Right atrium auricular region (tissue), 2 donors: ENCODE measurements around the gene IGFBPL1. TPM values are rescaled to one million over a fixed set of nuclear protein-coding genes. Genes with fewer than 3 reads are reported as not detected.

Source experiments
- DNase-seq: peaks from one replicate; pipeline ENCODE4 v3.0.0-alpha.2; 2019; ENCODE audit warnings: low spot score
- H3K27ac ChIP-seq, 2 donors: fragments of 200-600 bp; sonication (generic); 1 replicate in 1 of 2; 2 replicates in 1 of 2; pipeline ENCODE4 v1.5.1; 2016 to 2019
- H3K27me3 ChIP-seq, 2 donors: fragments of 200-600 bp; sonication (generic); one replicate each; pipeline versions ENCODE4 v1.5.1 to v1.6.0; 2017 to 2019
- H3K36me3 ChIP-seq: fragments of 200-600 bp; sonication (generic); one replicate; pipeline ENCODE4 v1.5.1; 2016
- H3K4me1 ChIP-seq, 2 donors: fragments of 200-600 bp; sonication (generic); one replicate each; pipeline versions ENCODE4 v1.5.1 to v1.6.0; 2017 to 2019
- H3K4me3 ChIP-seq, 2 donors: fragments of 200-600 bp; sonication (generic); 1 replicate in 1 of 2; 2 replicates in 1 of 2; pipeline ENCODE4 v1.5.1; 2017 to 2019; ENCODE audit warnings: mild to moderate bottlenecking in 1 of 2, moderate library complexity in 1 of 2
- H3K9me3 ChIP-seq, 2 donors: fragments of 200-600 bp; sonication (generic); one replicate each; pipeline ENCODE4 v1.5.1; 2019
- total RNA-seq, 2 donors: library from RNA; depleted of rRNA; stranded (reverse); fragments of >200 nt; gene quantifications; one replicate each; pipeline ENCODE4 v1.1.0, GENCODE V29; 2016
- TF ChIP-seq, protein P1 (sequence below), 2 donors: fragments of 200-600 bp; sonication (generic); IDR thresholded peaks; one replicate each; pipeline ENCODE4 v1.5.1; 2019; ENCODE audit warnings: antibody characterized with exemption in 2 of 2

Gene IGFBPL1
- total RNA-seq, 2 donors from 2014 or later, result 1.3 to 2.8 TPM

DNA sequence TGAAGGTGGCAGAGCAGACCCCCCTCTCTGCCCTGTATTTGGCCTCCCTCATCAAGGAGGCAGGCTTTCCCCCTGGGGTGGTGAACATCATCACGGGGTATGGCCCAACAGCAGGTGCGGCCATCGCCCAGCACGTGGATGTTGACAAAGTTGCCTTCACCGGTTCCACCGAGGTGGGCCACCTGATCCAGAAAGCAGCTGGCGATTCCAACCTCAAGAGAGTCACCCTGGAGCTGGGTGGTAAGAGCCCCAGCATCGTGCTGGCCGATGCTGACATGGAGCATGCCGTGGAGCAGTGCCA is 27.9 kb downstream of the IGFBPL1 start:
- no peak overlapping the region for H3K4me3 ChIP-seq
- H3K4me1 ChIP-seq, result peaks cover 3 to 13% of the 10 kb centered on the region in 2 donors
- TF ChIP-seq, protein P1, sequence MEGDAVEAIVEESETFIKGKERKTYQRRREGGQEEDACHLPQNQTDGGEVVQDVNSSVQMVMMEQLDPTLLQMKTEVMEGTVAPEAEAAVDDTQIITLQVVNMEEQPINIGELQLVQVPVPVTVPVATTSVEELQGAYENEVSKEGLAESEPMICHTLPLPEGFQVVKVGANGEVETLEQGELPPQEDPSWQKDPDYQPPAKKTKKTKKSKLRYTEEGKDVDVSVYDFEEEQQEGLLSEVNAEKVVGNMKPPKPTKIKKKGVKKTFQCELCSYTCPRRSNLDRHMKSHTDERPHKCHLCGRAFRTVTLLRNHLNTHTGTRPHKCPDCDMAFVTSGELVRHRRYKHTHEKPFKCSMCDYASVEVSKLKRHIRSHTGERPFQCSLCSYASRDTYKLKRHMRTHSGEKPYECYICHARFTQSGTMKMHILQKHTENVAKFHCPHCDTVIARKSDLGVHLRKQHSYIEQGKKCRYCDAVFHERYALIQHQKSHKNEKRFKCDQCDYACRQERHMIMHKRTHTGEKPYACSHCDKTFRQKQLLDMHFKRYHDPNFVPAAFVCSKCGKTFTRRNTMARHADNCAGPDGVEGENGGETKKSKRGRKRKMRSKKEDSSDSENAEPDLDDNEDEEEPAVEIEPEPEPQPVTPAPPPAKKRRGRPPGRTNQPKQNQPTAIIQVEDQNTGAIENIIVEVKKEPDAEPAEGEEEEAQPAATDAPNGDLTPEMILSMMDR (IDR thresholded peaks at IDR 0.05), result no peak
- H3K27me3 ChIP-seq, result no peaks in the 10 kb centered on the region
- H3K27ac ChIP-seq, result no peak overlapping the region
- no peak for DNase-seq
- peaks cover 16% of the 10 kb centered on the region for H3K36me3 ChIP-seq
- no peaks in the 10 kb centered on the region for H3K9me3 ChIP-seq

GRCh38 chr9:38395653-38396370 is 28.4 kb downstream of the IGFBPL1 start:
- Histone ChIP-seq H3K27ac (no peak overlapping the region), H3K4me1 (peaks cover 3 to 13% of the 10 kb centered on the region in 2 donors), H3K36me3 (peaks cover 16% of the 10 kb centered on the region), H3K9me3 (no peaks in the 10 kb centered on the region), H3K4me3 (no peak overlapping the region), H3K27me3 (no peaks in the 10 kb centered on the region)
- TF ChIP-seq, protein P1 (IDR thresholded peaks at IDR 0.05), result no peak
- DNase-seq, result no peak

- Histone ChIP-seq H3K27ac (no peak overlapping the region), H3K4me1 (peaks cover 3 to 10% of the 10 kb centered on the region in 2 donors), H3K4me3 (no peak overlapping the region), H3K9me3 (no peaks in the 10 kb centered on the region), H3K36me3 (peaks cover 16% of the 10 kb centered on the region), H3K27me3 (no peaks in the 10 kb centered on the region)
- no peak for DNase-seq
- TF ChIP-seq, protein P1 (IDR thresholded peaks at IDR 0.05), result no peak
Measured at GRCh38 chr9:38394416-38394815, 29.8 kb downstream of the IGFBPL1 start.

DNA sequence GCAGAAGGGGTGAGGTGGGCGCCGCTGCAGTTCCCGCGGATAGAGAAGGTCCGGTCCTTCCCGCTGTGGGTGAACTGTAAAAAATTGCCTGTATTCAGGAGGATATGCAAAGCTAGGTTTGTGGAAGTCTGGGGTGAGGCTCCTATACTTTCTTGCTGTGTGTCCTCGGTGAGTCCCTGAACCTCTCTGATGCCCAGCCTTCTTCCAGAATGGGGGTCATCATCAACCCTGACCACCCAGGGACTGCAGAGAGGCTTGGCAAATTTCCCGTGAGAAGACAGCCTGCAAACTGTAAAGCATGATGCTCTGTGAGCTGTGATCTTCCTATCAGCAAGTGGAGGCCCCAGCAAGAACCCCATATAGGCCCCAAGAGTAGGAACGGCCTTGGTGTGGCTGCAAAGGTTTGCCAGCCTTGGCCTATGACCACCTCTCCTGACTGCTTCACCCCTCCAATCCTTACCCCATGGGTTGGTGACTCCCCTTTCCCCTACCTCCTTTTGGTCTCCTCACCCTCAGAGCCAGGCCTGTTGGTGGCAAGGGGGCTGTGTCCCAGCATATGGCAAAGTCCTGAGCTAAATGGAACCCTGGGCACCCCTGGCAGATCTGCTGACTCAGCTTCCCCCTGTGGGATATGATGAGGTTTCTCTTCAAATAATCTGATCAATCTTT is 31.0 kb downstream of the IGFBPL1 start:
- DNase-seq, result no peak
- Histone ChIP-seq H3K27ac (peak overlapping the region; percentile 56 to 67), H3K4me3 (peak overlapping the region; percentile 69 to 85), H3K27me3 (no peaks in the 10 kb centered on the region), H3K9me3 (no peaks in the 10 kb centered on the region), H3K4me1 (peaks cover 3 to 17% of the 10 kb centered on the region in 2 donors), H3K36me3 (peaks cover 16% of the 10 kb centered on the region)
- TF ChIP-seq, protein P1 (IDR thresholded peaks at IDR 0.05), result no peak

- H3K4me3 ChIP-seq, result peak within 1 kb of the TSS; percentile 69 to 85
- TF ChIP-seq, protein P1 (IDR thresholded peaks at IDR 0.05), result peak in 1 of 2 donors; percentile 42
- no peaks in the 10 kb centered on the region for H3K27me3 ChIP-seq
- peak; percentile 78 for DNase-seq
- H3K27ac ChIP-seq, result peak within 1 kb of the TSS; percentile 56 to 67
- peaks cover 16% of the 10 kb centered on the region for H3K36me3 ChIP-seq
- H3K4me1 ChIP-seq, result peaks cover 3 to 17% of the 10 kb centered on the region in 2 donors
- no peaks in the 10 kb centered on the region for H3K9me3 ChIP-seq
Measured at GRCh38 chr9:38392235-38393127, 31.8 kb downstream of the IGFBPL1 start, which contains the start of gene ALDH1B1. Gene ALDH1B1 (plus strand): TSS chr9:38392702. CDS start chr9:38395749, 3,047 bp downstream.
